Measurements from ENCODE around the gene ETV3.

GRCh38 chr1:157105298-157105987 is 32.8 kb downstream of the ETV3 start:
- TF ChIP-seq CTCF (IDR thresholded peaks at IDR 0.05) (no peak), POLR2AphosphoS5 (IDR thresholded peaks at IDR 0.05) (no peak), POLR2A (IDR thresholded peaks at IDR 0.05) (no peak)

Measured in suprapubic skin (tissue), 4 donors.